M059J (cell line): ENCODE measurements around the gene SAFB2. TPM values are rescaled to one million over a fixed set of nuclear protein-coding genes. Genes with fewer than 3 reads are reported as not detected.

Experiments used
- DNase-seq: peaks from one replicate; pipeline ENCODE4 v3.0.0-alpha.2; 2012; ENCODE audit warnings: low read depth
- total RNA-seq: library from RNA; depleted of rRNA; stranded (reverse); fragments of >200 nt; shearing (Covaris generic); gene quantifications from 2 replicates; pipeline ENCODE4 v1.2.3, GENCODE V29; 2014

SAFB2 gene
- total RNA-seq, 1 experiment from 2014 or later, result 21.0 TPM

- no peak for DNase-seq
These were observed 15.0 kb downstream of the SAFB2 start for GRCh38 chr19:5607318-5608275.

GRCh38 chr19:5605362-5605761 is 17.2 kb downstream of the SAFB2 start:
- no peak for DNase-seq

GRCh38 chr19:5603626-5604025 is 18.9 kb downstream of the SAFB2 start:
- no peak for DNase-seq

GRCh38 chr19:5600797-5601196 is 21.8 kb downstream of the SAFB2 start:
- DNase-seq, result no peak

GRCh38 chr19:5595745-5596144 is 26.8 kb downstream of the SAFB2 start:
- no peak for DNase-seq

- no peak for DNase-seq
These were observed 27.4 kb downstream of the SAFB2 start for GRCh38 chr19:5595129-5595528.

GRCh38 chr19:5594521-5594950 is 28.0 kb downstream of the SAFB2 start:
- DNase-seq, result no peak

- DNase-seq, result no peak
These were observed 29.0 kb downstream of the SAFB2 start for GRCh38 chr19:5593343-5594255.

- DNase-seq, result no peak
These were observed 29.8 kb downstream of the SAFB2 start for GRCh38 chr19:5592531-5593342.

GRCh38 chr19:5591476-5591875 is 31.1 kb downstream of the SAFB2 start:
- DNase-seq, result no peak

GRCh38 chr19:5590865-5591154 is 31.8 kb downstream of the SAFB2 start:
- no peak for DNase-seq

- DNase-seq, result no peak
These were observed 32.3 kb downstream of the SAFB2 start for GRCh38 chr19:5590151-5590864.

GRCh38 chr19:5588906-5589676 is 33.5 kb downstream of the SAFB2 start:
- no peak for DNase-seq

- DNase-seq, result no peak
These were observed 34.1 kb downstream of the SAFB2 start for GRCh38 chr19:5588441-5588840.

- no peak for DNase-seq
These were observed 34.9 kb downstream of the SAFB2 start for GRCh38 chr19:5587661-5588060.

- no peak for DNase-seq
These were observed 35.5 kb downstream of the SAFB2 start for GRCh38 chr19:5587071-5587455.

- DNase-seq, result no peak
These were observed 36.1 kb downstream of the SAFB2 start for GRCh38 chr19:5586300-5587070.

GRCh38 chr19:5585461-5586299 is 36.9 kb downstream of the SAFB2 start:
- no peak for DNase-seq

GRCh38 chr19:5580161-5580571 is 42.4 kb downstream of the SAFB2 start:
- DNase-seq, result peak; percentile 18
